HG02678 (cell line): Measurements from ENCODE around the gene LIPH.
"Not testable (repeated sequence)": the region's sequence is repeated elsewhere in the genome, so short reads cannot be mapped to it uniquely, and the experiment has no call there.

Experiments
- ATAC-seq: cut with Tn5 transposase; IDR thresholded peaks from one replicate; pipeline ENCODE4 v1.9.1; 2021; ENCODE audit warnings: mild to moderate bottlenecking, moderate library complexity; ENCODE audit not compliant: unreplicated experiment

Gene LIPH

DNA sequence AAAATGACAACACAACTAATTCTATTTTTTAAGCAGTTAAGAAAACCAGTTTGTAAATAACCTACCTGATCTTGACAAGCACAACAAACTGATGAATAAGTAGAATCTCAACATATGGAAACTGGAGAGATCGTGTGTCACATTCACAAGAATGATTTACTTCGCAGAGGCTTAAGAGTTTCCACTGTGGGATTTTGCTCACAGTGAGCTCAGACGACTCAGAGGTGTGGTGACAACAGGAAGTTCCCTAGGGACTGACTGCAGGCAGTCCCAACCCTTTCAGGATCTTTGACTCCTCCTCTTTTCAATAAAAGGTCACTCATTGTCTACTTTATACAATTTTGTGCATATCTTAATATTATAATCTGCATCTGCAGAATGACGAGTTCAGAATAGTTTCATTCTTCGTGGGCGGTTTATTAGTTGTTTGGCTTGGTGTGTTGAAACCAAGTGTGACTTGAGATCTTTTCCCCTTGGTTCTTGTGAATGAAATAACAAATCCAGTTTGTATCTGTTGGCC is at the start of gene LIPH:
Gene LIPH (minus strand): TSS at position 231 of the 520 bp plus-strand sequence. CDS start 117 bp downstream, at position 114.
- peak; percentile 85 for ATAC-seq

DNA sequence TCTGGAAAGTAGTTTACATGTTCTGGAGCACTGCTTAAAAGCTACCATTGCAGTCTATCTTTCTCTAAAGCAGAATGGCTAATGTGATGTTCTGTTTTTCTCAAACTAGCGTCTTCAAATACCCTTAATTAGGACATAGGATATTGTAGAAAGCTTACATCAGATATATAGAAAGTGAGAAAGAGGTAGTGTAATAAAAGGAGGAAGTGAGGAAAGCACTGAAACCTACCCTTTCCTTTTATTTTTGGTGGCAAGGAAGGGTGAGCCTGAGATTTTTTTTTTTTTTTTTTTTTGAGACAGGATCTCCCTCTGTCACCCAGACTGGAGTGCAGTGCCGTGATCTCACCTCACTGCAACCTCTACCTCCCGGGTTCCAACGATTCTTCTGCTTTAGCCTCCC is 43.1 kb upstream of the LIPH start:
- peak; percentile 52 for ATAC-seq

DNA sequence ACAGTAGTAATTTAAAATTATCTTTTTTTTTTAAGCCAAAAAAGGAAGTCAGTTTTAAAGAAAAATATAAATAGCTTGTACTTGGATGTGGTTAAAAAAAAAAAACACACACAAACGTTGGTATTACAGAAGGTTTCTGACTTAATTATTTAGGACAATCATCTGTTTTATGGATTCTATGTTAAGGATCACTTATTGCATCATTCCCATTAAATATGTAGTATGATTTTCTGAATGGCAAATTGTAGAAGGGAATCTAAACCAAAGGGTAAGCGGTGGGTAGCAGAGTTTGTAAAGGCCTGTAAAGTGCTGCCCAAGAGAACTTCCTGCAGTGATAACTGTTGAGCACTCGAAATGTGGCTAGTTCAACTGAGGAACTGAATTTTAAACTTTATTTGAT is 41.7 kb upstream of the LIPH start:
- no peak for ATAC-seq

DNA sequence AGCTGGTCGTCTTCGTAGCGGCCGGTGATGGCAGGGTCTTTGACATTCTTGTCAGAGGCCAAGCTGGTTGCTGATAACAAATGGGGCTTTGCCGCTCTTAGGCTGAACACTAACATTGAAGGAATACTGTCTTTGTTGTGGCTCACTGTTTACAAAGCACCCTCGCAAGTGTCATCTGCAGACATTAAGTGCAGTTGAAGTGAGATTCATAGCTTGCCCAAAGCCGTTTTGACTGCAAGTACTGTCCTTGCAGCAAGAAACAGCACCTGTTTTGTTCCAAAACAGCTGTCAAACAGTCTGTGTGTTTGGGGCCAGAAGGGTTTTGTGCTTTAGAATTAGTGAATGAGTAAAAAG is 34.3 kb upstream of the LIPH start:
- ATAC-seq = no peak

DNA sequence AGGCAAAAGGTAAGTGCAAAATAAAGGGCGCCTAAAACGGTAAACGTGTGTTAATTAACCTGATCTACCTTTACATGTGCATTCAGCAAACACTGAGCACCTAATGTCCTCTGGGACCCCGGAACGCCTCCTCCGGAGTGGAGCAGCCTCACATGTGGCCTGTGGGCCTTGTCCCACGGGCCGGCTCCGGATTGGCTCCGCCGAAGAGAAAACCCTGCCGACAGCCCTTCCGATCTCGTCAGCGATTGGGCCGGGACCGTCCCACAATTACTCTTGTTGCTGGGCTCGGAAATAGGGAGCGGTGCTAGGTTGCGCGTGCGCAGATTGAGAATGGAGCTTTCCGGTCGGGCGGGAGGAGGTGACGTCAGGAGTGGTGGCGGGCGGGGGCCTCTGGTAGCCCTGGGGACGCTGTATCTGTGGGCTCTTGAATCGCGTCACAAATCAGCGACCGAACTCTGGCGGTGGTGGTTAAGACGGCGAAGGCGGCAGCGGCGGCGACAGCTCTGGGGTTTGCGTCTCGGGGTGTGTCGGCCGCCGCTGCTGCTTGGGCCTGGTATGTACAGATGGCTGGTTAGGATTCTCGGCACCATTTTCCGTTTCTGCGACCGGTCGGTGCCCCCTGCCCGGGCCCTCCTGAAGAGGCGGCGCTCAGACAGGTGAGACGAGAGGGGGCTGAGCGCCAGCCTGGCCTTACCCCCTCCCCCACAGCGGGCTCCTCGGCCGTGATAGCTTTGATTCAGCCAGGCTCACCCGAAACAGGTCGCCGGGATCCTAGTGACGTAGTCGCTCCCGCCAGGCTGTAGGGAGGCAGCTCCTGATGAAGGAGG is 33.7 kb upstream of the LIPH start, which contains the start of gene SENP2:
Gene SENP2 (plus strand): TSS at position 437 of the 827 bp plus-strand sequence. CDS start 119 bp downstream, at position 556.
- peak; percentile 98 for ATAC-seq

DNA sequence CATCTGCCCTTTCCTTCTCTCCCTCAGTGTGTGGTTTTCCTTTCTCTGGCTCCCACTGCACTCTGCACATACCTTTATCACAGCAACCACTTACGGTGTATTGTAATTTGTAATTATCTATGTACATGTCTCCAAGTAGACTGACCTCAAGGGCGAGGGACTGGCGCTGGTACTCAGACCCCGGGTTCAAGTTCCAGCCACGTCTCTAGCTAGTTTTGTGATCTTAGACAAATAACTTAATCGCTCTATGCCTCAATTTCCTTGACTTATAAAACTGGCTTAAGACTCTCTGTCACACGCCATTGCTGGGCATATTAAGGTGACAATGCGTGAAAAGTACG is 33.1 kb upstream of the LIPH start:
- no peak for ATAC-seq

DNA sequence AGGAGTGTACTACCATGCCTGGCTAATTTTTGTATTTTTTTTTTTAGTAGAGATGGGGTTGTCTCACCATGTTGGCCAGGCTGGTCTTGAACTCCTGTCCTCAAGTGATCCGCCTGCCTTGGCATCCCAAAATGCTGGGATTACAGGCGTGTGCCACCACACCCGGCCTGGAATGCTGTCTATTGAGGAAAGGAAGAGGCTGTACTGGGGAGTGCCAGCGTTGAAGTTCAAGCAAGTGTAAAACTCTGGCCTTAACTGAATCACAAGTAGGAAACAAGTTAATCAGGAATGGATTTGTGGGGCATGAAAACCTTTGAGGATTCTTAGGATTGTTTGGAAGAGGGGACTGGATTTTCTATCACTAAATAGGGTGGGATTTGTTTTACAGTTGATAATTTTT is 32.3 kb upstream of the LIPH start:
- ATAC-seq = no peak

DNA sequence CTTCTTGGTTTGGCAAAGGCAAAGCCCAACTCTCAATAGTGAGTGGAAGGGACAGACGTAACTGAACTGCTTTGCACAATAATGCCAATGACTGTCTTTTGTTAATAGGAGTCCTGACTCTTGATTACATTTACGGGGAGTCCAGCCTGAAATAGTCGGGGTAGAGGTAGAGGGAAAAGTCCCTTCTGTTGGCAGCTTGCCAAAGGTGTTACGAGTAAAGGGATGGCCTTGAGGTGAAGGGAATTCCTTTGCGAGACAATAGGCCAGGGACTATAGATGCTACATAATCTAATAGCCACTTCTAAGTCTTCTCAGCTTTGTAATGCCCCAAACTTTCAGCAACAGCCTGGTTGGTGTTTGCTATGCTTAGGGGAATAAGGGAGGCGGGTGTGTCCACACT is 31.5 kb upstream of the LIPH start:
- no peak for ATAC-seq

DNA sequence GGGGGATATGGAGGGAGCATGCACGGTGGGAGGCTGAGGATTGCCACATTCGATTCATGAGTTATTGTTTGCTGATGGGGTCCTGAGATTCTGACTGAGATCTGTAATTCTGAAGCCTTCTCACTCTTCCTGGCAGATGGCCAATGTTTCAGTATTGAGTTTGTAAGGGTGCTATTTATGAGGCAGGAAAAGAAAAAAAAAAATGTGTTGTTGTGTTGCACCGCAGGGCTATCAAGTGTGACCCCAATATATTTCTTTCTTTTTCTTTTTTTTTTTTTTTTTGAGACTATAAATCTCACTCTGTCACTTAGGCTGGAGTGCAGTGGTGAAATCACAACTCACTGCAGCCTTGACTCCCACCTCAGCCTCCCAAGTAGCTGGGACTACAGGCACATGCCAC is 30.5 kb upstream of the LIPH start:
- ATAC-seq = no peak

DNA sequence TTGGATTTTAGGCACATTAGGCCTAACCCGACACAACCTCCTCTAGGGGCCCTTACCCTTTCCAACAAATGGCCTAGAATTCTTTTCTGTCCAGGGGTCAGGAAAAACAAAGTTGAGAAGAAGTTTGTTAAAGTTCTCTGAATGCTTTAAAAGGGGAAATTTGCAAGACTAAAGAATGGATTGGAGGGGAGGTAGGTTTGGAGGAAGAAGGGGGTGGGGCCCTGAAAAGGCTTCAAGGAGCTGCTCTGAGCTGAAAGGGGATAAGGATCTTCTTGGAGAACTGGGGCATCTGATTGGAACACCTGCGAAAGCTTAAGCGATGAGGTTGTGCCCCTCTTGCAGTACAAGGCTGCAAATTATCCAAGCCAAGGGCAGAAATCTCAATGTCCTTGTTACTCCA is 29.8 kb upstream of the LIPH start:
- no peak for ATAC-seq

DNA sequence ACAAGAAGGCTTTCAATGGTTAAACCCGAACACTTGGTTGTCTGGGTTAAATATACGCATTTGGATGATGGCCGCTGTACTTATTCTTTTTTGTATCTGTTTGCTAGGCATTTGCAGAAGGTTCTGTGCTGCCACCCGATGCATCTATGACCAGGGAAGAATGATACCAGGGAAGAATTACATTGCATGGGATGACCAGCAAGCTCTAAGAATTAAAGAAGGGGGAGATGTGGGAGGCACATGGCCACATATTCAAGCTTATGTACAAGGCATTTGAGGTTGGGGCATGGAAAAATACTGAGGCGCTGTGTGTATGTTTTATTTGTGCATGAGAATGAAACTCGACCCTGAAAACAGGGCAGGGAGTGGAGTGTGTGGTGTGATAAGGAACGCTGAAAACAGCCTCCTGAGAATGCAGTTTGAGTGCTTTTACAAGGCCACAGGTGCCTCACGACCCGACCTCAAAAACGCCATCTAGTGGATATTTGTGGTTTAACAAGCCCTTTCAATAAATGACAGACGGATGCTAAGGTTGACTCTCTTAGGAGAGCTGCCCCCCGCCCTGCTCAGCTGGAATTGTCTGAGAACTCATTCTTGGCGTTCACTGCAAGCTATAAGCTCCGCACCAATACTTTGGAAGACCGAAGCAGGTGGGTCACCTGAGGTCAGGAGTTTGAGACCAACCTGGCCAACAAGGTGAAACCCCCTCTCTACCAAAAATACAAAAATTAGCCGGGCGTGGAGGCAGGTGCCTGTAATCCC is 22.9 kb upstream of the LIPH start:
- peak; percentile 81 for ATAC-seq

DNA sequence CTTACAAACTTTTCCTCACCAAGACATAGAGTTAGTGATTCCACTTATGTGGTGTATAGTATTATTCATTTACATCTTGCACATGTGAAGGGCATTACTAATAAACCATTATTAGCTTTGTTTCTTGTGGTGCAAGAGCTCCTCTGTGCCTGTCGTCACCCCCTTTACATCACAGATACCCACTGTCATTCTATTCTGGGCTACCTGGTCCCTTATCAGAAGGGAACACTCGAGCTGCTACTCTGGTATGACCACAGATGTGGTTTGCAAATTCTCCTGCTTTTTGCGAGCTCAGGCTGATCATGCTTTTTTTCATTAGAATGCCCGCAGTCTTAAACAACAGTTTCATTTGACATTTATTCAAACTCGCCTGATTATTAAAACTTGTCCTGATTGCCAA is 19.8 kb upstream of the LIPH start:
- peak; percentile 74 for ATAC-seq

DNA sequence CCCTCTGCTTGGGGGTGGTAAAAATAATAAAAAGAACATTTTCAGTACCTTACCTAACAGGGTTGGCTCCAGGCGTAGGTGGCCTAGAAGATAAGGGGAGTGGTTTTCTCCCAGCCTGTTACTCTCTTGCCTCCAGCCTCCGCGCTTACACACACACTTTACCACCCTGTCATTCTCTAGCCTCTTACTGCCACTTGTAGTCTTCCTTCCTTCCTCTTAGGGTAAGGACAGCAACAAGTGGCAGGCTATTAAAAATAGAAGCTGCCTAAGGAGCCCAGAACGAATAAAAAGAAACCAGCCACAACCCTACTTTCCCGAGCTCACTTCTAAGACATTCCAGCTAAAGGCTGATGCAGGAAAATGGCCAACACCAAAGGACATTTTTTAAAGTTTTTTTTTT is 9.6 kb upstream of the LIPH start:
- no peak for ATAC-seq

DNA sequence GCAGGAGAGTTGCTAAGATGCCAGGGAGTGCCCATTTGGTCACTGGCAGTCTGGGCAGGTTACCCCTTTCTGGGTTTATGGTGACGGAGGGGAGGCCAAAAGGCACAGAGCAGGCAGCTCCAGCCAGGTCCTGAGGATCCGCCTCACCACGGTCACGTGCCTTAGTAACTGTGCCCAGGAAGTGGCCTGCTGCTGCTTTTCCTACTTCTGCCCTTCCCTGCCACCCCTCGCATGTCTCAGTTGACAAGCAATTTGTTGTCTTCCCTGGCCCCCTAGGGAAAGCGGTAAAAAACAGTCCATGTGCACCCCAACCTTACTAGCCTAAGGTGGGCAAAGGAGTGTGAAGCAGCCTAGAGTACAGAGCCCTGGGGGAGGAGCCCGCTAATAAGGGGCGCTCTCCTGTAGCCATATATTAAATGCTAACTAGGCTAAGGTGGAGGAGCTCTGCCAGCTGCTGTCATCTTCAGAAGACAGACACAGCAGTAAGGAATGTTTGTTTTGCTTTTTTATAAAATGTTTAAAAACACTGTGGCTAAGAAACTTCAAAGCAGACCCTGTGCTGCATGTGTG is 9.1 kb upstream of the LIPH start:
- no peak for ATAC-seq

DNA sequence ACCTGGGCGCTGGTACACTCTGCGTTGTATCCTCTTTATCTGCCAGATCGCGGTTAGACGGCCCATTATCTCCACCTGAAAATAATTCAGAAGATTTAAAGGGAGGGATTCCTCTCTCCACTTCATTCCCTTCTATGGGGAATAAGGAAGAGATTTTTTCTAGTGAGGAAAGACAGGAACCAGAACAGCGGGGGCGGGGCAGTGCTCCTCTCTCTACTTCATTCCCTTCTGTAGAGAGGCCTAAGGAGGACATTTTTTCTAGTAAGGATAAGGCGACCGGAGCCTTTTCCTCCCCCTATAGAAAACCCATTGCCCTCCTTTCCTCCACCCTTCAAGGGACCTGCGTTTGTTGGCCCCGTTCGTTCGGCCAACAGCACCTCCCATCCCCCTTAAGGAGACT is 8.3 kb upstream of the LIPH start:
- no peak for ATAC-seq

DNA sequence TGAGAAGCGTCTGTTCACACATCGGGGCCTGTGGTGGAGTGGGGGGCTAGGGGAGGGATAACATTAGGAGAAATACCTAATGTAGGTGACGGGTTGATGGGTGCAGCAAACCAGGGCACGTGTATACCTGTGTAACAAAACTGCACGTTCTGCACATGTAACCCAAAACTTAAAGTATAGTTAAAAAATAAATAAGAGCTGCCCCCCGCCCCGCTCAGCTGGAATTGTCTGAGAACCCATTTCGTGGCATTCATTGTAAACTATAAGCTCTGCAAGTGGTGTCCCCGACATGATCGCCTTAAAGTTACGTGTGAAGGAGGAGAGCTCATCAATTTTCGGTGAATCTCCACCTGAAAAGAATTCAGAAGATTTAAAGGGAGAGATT is 7.3 kb upstream of the LIPH start:
- ATAC-seq = no peak

DNA sequence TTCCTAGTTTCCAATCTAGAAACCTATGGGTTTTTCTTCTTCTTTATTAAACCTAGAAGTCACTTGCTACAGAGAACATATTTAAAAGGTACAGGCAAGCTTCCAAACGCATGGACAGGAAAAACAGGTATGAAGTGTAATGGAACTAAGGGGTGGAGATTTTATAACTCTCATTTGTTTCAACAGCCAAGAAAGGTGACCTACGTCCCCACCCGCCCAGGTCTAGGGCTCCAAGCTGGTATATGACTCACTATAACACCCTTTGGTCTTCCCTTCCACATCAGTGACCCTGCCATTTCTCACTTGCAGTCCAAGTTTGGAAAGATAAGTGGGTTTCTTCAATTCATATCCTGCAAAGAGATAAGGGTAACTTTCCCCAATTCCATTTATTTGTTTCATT is 6.0 kb upstream of the LIPH start:
- no peak for ATAC-seq

DNA sequence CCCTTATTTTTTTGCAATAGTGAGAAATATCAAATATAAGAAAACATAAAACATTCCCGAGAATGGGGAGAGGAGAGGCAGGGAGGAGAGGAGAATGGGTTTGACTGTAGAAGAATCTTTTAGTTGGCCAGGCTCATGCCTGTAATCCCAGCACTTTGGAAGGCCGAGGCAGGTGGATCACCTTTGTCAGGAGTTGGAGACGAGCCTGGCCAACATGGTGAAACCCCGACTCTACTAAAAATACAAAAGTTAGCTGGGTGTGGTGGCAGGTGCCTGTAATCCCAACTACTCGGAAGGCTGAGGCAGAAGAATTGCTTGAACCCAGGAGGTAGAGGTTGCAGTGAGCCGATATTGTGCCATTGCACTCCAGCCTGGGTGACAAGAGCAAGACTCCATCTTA is 4.3 kb upstream of the LIPH start:
- not testable (repeated sequence) for ATAC-seq

DNA sequence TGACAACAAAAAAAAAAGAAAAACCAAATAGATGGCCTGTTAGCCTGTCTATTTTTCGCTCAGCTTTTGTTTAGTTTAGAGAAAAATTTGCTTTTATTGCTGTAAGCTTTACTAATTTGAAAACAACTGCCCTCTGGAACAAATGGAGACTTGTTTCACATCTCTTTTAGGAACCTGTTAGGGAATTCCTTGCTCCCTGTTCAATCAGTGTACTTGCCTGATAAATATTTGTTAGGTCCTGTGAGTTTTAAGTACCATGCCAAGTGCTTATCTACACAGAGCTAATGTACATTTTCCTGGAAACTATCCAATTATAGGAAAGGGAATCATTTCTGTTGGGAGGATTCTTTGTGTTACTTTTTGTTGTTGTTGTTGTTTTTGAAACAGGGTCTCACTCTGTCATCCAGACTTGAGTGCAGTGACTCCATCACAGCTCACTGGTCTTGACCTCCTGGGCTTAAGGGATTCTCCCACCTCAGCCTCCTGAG is 3.5 kb upstream of the LIPH start:
- no peak for ATAC-seq

DNA sequence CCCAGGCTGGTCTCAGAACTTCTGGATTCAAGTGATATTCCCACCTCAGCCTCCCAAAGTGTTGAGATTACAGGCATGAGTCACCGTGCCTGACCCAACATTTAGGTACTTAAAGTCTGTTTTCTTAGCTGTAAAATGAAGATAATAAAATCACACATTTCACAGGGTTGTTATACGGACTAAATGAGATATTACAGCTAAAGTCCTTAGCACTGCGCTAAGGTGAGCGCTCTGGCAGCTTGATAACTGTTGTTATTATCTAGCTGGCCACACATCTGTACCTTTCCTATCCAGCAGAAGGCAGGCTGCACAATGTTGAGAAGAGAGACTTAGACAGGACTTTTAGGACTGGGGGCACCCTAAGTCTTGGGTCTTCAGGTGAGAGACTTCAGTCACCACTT is 2.7 kb upstream of the LIPH start:
- no peak for ATAC-seq

DNA sequence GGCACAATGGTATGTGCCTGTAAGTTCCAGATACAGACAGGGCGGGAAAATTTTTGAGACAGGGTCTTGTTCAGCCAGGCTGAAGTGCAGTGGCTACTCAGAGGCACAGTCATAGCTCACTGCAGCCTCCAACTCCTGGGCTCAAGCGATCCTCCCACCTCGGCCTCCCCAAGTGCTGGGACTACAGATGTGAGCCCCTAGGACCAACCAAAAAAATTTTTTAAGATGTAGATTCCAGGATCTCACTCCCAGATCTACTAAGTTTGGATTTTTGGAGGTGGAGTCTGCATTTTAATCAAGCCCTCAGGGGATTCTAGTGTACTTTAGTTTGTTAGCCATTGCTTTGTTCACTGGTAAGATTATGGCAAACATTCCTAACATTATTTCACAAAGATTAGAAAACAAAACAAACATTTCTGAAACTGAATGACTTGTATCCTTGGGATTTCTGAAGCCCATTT is 2.7 kb downstream of the LIPH start:
- ATAC-seq = no peak

DNA sequence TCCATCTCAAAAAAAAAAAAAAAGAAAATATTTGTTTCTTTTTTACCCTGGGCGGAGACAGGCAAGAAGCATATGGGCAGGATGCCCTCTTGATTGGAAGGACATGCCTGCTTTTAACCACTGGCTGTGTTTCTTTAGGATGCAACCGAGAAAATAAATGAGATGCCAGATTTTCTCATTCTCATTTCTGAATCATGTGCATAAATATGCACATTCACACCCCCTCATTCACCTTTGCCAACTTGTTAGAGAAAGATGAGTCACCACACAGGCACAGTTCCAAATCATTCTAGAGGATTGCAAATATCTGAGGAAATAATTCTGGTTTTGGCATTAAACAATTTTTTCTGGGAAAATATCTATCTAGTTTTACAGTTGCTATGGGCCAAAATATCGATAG is 3.3 kb downstream of the LIPH start:
- no peak for ATAC-seq
